IPS DF 4.7 (cell line): ENCODE results near the gene UBXN11.
"Not testable (repeated sequence)": the region's sequence is repeated elsewhere in the genome, so short reads cannot be mapped to it uniquely, and the experiment has no call there.

ENCODE experiments used
- DNase-seq: peaks from one replicate; pipeline ENCODE4 v3.0.0-alpha.2; 2013; ENCODE audit warnings: low spot score; ENCODE audit errors: extremely low read depth

Gene UBXN11

GRCh38 chr1:26337206-26337535 is 30.7 kb upstream of the UBXN11 start:
- no peak for DNase-seq

GRCh38 chr1:26336477-26337205 is 30.2 kb upstream of the UBXN11 start:
- no peak for DNase-seq

GRCh38 chr1:26335774-26336476 is 29.5 kb upstream of the UBXN11 start:
- DNase-seq, result no peak

GRCh38 chr1:26333312-26333711 is 26.9 kb upstream of the UBXN11 start:
- DNase-seq, result not testable (repeated sequence)

- no peak for DNase-seq
Observed at GRCh38 chr1:26330276-26330675, 23.8 kb upstream of the UBXN11 start.

GRCh38 chr1:26329380-26329779 is 22.9 kb upstream of the UBXN11 start:
- DNase-seq, result not testable (repeated sequence)

- DNase-seq, result no peak
Observed at GRCh38 chr1:26328597-26328996, 22.2 kb upstream of the UBXN11 start.

- DNase-seq, result no peak
Observed at GRCh38 chr1:26327956-26328362, 21.5 kb upstream of the UBXN11 start.

GRCh38 chr1:26324550-26324949 is 18.1 kb upstream of the UBXN11 start:
- no peak for DNase-seq

- no peak for DNase-seq
Observed at GRCh38 chr1:26323382-26323781, 16.9 kb upstream of the UBXN11 start.

GRCh38 chr1:26322042-26322331 is 15.6 kb upstream of the UBXN11 start:
- no peak for DNase-seq

- no peak for DNase-seq
Observed at GRCh38 chr1:26321315-26322041, 15.0 kb upstream of the UBXN11 start.

- no peak for DNase-seq
Observed at GRCh38 chr1:26320896-26321295, 14.5 kb upstream of the UBXN11 start.

- no peak for DNase-seq
Observed at GRCh38 chr1:26318338-26319064, 12.1 kb upstream of the UBXN11 start.

- no peak for DNase-seq
Observed at GRCh38 chr1:26317612-26318337, 11.3 kb upstream of the UBXN11 start, which contains the start of gene CD52. CD52 (plus strand) TSS chr1:26317958; CDS start chr1:26318018, 60 bp downstream.

GRCh38 chr1:26317146-26317545 is 10.7 kb upstream of the UBXN11 start:
- no peak for DNase-seq

- no peak for DNase-seq
Observed at GRCh38 chr1:26315874-26316850, 9.7 kb upstream of the UBXN11 start.

- DNase-seq, result no peak
Observed at GRCh38 chr1:26314501-26314900, 8.1 kb upstream of the UBXN11 start.

GRCh38 chr1:26307966-26308899 is 1.8 kb upstream of the UBXN11 start:
- not testable (repeated sequence) for DNase-seq
